Mucosa of descending colon (tissue), 3 donors: Measurements from ENCODE around the gene PRR23B. TPM values are rescaled to one million over a fixed set of nuclear protein-coding genes. Genes with fewer than 3 reads are reported as not detected.

ENCODE experiments used
- ATAC-seq: fragments of 200-7000 bp; cut with Tn5 transposase; one replicate; pipeline ENCODE4 v1.9.1; 2020; ENCODE audit warnings: mild to moderate bottlenecking, moderate library complexity
- DNase-seq, 3 donors: peaks; one replicate each; pipeline ENCODE4 v3.0.0-alpha.2; 2020
- H3K36me3 ChIP-seq: fragments of 200-600 bp; one replicate; pipeline ENCODE4 v1.8.0; 2021; ENCODE audit warnings: low read depth, mild to moderate bottlenecking
- H3K4me1 ChIP-seq: fragments of 200-600 bp; one replicate; pipeline ENCODE4 v1.8.0; 2021; ENCODE audit warnings: low read depth, mild to moderate bottlenecking
- H3K4me3 ChIP-seq: fragments of 200-600 bp; one replicate; pipeline ENCODE4 v1.8.0; 2021; ENCODE audit warnings: mild to moderate bottlenecking
- H3K9me3 ChIP-seq: fragments of 200-600 bp; one replicate; pipeline ENCODE4 v1.8.0; 2021; ENCODE audit warnings: mild to moderate bottlenecking
- CTCF ChIP-seq: fragments of 200-600 bp; IDR thresholded peaks from one replicate; pipeline ENCODE4 v1.8.0; 2022; ENCODE audit warnings: antibody characterized with exemption, mild to moderate bottlenecking
- intact Hi-C, 2 donors: fragments of 100-400 bp; cut with DNase I in 1 of 2; cut with micrococcal nuclease in 1 of 2; formaldehyde crosslinking; loops; one replicate each; pipeline versions ENCODE4 v1.11.0 to v1.11.1; 2022; cut with DNase I, micrococcal nuclease
- long read RNA-seq, 2 donors: library from polyadenylated mRNA; unstranded; transcript quantifications; one replicate each; pipeline ENCODE4 v2.0.0, GENCODE V29; 2019 to 2021
- total RNA-seq, 3 donors: library from RNA; stranded (reverse); fragmentation: NEBNext Ultra II Directional in 2 of 3; extraction: Animal tissue kit (Norgen Biotek cat#: 25700) in 2 of 3; gene quantifications; one replicate each; pipeline versions ENCODE4 v1.2.1 to v1.2.4, GENCODE V29; 2021 to 2023
- donor health status: DM: no; HTN: no; CAD: no; lungs with moderate emphysema.
- donor health status: DM: no; HTN: no; CAD: no.
- donor health status: DM: no; HTN: yes; CAD: no.

Gene PRR23B
- not detected for total RNA-seq
- long read RNA-seq, donor 1, result 0 reads
- long read RNA-seq, donor 2, result 0 reads

DNA sequence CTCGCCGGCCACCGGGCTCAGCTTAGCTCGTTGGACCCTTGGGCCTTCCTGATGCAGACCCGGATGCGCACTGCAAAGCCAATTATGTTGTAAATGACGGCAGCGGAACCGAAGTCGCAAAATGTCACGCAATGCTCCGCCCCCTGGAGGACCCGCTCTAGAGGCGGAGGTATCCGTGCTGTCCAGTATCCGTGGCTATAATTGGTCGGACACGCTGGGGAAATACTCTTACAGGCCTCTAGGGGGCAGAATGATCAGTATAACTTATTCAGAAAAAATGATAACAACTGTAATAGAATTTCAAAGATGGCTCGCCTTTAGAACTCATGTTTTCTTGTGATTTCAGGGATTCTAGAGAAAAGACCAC lies at the start of gene PRR23B:
Gene PRR23B (minus strand): TSS at position 59 of the 367 bp plus-strand sequence. CDS start 265 bp downstream, outside the sequence.
- H3K4me1 ChIP-seq, result no peaks in the 10 kb centered on the region
- peaks cover 3% of the 10 kb centered on the region for H3K9me3 ChIP-seq
- DNase-seq, result no peak
- H3K36me3 ChIP-seq, result no peaks in the 10 kb centered on the region
- no peak for ATAC-seq
- intact Hi-C loops, result no loop called here
- TF ChIP-seq CTCF, result no peak
- H3K4me3 ChIP-seq, result no peak within 1 kb of the TSS

DNA sequence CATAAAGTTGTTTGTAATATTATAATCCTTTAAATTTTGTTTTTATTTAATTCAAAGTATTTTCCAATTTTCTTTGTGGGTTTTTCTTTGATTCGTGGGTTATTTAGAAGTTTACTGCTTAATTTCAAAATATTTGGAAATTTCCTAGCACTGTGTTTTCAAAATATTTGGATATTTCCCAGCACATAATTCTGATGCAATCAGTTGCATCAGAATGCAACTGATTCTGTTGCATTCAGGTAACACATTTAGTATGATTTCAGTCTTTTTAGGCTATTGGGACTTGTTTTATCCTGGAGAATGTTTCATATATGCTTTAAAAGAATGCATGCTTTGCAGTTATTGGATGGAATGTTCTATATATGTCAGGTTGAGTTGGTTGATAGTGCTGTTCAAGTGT lies 42.2 kb upstream of the PRR23B start:
- DNase-seq, result no peak
- Histone ChIP-seq H3K4me3 (no peak overlapping the region), H3K4me1 (no peaks in the 10 kb centered on the region), H3K9me3 (no peaks in the 10 kb centered on the region), H3K36me3 (no peaks in the 10 kb centered on the region)
- no peak for TF ChIP-seq CTCF
- ATAC-seq, result no peak
- intact Hi-C loops, result no loop called here

GRCh38 chr3:139052802-139053600 lies 32.3 kb upstream of the PRR23B start:
- no peaks in the 10 kb centered on the region for H3K4me1 ChIP-seq
- DNase-seq, result no peak
- H3K36me3 ChIP-seq, result no peaks in the 10 kb centered on the region
- ATAC-seq, result no peak
- H3K9me3 ChIP-seq, result peaks cover 10% of the 10 kb centered on the region
- no peak overlapping the region for H3K4me3 ChIP-seq
- intact Hi-C loops, result no loop called here
- TF ChIP-seq CTCF, result no peak

- no peak for TF ChIP-seq CTCF
- ATAC-seq, result no peak
- Histone ChIP-seq H3K9me3 (no peaks in the 10 kb centered on the region), H3K4me1 (no peaks in the 10 kb centered on the region), H3K36me3 (no peaks in the 10 kb centered on the region), H3K4me3 (no peak within 1 kb of the TSS)
- DNase-seq, result no peak
- intact Hi-C loops, result no loop called here
These were observed 23.9 kb upstream of the PRR23B start, which contains the start of gene PRR23C for GRCh38 chr3:139044366-139045210. TSS of gene PRR23C (minus strand) at chr3:139044892. CDS start at chr3:139044620, 272 bp downstream.

- intact Hi-C loops, result no loop called here
- no peak overlapping the region for H3K4me3 ChIP-seq
- no peaks in the 10 kb centered on the region for H3K4me1 ChIP-seq
- no peak for TF ChIP-seq CTCF
- DNase-seq (no peak), ATAC-seq (no peak)
- H3K9me3 ChIP-seq, result no peaks in the 10 kb centered on the region
- no peaks in the 10 kb centered on the region for H3K36me3 ChIP-seq
These were observed 23.0 kb upstream of the PRR23B start for GRCh38 chr3:139043554-139044365.
